Ramos (cell line): ENCODE data around the gene EIF3I.

ENCODE experiments used
- in situ Hi-C: fragments of 300-500 bp; cut with MboI; formaldehyde crosslinking; loops from one replicate; pipeline ENCODE4 v1.14.3; 2022; ENCODE audit warnings: low sequenced_read_pairs; ENCODE audit not compliant: unreplicated experiment

Gene EIF3I

DNA sequence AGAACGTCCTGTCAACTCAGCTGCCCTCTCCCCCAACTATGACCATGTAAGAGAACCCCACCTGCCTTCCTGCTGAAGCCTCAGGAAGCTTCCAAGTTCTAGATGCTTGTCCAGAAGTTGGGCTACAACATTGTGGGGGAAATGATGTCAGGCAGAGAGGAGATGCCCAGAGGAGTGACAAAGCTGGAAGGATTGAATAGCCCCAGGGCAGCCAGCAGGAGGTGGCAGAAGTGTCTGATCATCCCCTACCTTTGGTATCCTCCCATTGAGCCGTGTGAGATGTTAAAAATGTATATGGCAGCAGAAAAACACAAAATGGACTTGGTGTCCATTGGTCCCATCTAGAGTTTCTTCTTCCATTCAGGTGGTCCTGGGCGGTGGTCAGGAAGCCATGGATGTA is 6.6 kb downstream of the EIF3I start:
- in situ Hi-C loops: no loop called here

DNA sequence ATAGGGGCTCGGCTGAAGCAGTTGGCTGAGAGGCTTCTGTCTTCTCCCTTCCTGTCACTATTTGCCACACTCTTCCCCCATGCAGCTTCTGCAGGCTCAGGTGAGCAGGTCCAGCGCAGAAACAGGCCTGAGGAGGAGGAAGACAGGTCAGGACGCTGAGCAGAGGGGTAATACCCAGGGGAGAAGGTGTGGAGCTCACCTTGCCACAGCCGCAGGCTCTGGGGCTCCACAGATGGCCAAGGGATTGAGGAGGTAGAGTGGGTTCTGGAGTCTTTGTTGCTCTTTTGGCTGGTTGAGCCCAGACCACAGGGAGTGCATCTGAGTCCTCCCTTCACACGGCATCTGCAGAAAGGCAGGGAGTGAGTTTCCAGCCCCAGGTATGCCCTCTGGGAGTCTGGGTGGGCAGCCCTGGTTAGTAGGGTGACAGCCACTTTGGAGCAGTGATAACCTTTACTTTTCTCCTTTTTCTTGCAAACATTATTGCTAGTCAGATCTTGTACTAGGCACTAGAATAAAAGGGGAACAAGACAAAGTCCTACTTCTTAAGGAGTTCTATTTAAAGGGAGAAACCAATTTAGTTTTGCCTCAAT is 9.7 kb downstream of the EIF3I start:
- in situ Hi-C loops: no loop called here

DNA sequence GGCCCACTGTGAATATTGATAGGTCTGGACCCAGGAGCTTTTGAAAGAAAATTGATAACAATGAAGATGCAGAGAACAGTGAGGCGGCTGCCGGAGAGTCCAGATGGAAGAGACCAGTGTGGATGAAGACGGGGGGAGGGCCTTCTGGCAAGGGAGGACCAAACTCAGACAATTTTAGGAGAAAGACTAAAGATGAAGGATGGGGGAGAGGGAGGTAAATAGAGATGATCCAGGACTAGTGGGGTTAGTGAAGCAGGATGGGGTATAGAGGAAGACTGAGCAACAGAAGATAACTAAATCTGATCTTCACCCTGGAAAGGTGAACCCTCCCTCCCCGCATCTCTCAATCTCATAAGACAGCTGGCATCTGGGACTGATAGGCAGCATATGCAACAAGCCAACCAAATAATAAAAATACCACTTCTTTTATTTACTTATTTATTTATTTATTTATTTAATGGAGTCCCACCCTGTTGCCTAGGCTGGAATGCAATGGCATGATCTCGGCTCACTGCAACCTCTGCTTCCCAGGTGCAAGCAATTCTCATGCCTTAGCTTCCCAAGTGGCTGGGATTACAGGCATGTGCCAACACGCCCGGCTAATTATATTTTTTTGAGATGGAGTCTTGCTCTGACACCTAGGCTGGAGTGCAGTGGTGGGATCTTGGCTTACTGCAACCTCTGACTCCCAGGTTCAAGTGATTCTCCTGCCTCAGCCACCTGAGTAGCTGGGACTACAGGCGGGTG is 10.5 kb downstream of the EIF3I start:
- in situ Hi-C loops: no loop called here

DNA sequence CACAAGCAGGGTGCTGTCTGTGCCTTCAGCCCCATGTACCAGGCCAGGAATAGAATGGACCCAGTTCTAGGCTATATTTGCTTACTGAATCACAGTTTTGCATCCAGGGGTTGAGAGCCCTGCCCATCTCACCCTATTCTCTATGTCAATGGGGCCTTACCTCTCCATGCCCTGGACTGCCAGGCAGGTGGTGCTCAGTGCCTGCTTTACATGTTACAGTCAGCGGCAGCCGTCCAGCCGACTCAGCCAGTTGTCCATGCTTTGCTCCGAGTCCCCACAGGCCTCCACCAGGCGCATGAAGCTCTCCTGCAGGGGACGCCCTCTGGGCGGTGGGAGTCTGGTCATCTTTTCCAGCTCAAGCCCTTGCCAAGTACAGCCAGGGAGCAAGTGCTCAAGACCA is 12.6 kb downstream of the EIF3I start:
- in situ Hi-C loops: no loop called here

DNA sequence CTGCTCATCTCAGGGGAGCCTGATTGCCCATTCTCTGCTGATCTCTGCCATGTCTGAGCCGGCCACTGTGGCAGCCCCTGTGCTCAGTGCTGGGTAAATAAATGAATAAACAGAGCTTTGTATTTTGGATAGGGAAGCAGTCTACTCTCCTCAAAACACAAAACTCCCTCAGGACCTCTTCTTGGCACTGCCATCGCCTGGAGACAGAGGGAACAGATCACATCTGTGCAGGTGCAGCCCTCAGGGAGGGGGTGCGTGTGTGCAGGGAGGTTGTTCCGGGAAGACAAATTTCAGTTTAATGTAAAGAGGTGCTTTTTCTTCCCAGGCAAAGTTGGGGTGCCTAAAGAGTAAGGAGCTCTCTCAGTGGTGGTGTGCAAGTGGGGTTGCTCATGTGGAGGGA is 17.1 kb downstream of the EIF3I start:
- in situ Hi-C loops: no loop called here

DNA sequence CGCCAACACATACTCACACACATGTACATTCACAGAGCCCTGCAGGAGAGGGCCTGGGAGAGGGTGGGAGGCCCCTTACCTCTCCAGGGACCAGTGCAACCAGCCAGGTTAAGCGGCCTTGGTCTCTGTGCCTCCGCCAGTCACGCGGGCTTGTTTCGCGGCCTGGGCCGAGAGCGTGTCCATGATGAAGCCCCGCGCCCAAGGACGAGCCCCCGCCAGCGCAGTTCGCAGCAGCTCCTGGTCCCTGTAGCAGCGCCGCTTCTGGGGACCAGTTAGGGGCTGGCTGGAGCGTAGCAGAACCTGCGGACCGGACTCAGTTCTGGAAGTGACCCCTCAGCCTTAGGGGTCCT is 17.6 kb downstream of the EIF3I start:
- in situ Hi-C loops: no loop called here

DNA sequence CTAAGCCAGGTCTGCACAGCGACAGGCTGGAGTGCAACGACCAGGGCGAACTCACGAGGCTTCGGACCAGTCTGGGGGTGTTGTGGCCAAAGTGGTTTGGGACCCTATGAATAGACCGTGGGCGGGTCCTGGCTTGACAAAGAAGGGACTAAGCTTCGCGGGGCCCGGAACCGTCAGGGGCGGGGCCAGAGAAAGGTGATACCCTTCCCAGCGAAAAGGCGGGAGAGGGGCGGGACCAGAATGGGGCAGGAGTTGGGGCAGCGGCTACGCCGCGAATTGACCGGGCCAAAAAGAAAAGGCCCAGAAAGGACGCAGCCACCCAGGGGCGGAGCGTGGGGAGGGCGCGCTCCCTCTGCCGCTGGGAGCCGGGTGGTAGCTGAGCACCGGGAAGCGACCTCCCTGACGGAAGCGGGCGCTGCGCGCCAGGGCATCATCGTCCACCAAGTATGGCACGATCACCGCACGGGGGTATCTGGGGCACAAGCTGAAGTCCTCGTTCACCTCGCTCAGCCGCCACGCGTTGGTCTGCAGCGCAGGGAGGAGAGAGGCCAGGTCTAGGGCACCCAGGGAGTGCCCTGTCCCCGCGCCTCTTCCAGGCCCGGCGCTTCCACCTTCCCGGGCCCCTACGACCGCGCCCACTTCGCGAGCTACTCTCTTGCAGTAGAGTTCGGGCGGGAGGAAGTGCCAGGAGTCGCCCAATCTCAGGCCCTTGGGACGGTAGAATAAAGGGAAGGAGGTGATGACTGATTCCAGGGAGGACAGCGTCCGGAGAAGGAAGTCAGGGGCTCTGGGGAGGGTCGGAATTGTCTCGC is 18.1 kb downstream of the EIF3I start:
- in situ Hi-C loops: no loop called here

DNA sequence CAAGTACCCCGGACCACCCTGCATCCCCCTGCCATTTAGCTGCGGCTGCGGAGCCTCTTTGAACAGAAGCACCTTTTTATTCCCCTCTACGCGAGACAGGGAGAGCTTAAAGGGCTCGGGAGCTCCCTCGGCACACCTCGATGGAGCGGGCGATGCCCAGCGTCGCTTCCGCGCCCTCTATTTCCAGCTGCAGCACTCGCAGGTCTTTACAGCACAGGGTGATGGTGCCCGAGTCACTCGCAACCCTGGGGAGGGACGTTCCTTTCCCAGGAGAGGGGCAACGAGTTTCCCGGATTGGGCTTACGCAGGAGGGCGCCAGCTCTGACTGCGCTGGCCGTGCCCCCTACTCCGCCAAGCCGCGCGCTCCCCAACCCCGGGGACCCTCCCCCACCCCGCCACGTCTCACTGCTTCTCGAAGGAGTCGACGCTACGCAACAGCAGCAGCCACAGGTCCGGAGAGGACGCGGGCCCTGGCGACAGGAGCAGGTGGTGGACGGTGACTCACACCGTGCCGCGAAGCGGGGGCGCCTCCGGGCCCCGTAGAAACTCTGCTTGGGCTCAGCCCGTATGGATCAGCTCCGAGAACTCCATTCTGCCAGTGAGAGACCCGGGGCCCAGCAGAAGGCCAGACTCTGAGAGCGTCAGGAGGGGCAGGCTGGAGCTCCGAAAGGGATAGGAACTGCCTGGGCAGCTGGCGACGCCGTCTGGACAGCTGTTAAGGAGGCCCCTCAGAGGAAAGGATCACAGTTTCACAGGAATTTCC is 19.0 kb downstream of the EIF3I start:
- in situ Hi-C loops: no loop called here

DNA sequence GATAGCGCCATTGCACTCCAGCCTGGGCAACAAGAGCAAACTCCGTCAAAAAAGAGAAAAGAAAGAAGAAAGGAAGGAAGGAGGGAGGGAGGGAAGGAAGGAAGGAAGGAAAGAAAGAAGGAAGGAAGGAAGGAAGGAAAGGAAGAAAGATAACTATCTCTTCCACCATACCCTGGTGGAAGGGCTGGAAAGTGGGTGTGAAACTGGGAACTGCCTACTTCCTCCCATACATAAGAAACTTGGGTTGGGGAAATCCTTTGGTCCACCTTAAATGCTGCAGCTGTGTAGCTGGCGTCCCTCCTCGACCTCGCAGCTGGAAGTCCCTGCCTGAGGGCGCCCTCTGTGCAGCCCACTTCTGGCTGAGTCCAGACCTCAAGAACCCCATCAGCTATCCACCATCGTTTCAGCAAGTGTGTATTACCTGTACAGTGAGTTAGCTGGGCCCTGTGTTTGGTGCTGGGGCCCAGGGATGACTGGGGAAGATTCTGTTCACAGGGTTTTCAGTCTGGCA is 20.2 kb downstream of the EIF3I start:
- in situ Hi-C loops: no loop called here

DNA sequence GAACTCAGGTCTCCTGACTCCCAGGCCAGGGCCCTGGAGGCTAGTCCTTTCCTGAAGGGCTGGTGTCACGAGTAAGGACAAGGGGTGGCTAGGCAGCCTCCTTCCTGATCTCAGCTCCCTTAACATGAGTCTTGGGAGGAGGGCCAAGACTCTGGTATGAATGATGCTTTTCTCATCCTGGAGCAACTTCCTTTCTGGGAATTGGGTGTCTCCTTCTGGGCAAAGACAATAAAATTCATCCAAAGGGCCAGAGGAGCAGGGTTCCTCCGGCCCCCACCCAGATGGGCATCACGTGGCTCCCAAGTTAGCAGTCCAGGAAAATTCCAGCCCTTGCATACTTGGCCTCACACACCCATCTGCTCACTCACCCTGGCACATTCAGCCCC is 24.7 kb downstream of the EIF3I start, which contains the start of gene FAM167B:
Gene FAM167B, plus strand, starts transcription at position 335 of the 386 bp plus-strand sequence. CDS start 200 bp downstream, outside the sequence.
- in situ Hi-C loops: no loop called here

DNA sequence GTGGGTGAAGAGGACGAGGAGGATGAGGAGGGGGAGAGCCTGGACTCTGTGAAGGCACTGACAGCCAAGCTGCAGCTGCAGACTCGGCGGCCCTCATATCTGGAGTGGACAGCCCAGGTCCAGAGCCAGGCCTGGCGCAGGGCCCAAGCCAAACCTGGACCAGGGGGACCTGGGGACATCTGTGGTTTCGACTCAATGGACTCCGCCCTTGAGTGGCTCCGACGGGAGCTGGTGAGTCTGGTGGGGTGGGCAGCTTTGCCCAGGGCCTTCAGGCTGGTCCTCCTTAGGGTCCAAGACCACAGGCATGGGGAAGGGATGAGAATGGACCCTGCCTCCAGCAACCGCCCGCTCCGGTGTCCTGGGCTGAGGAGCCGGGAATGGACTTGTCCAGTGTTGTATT is 25.2 kb downstream of the EIF3I start:
- in situ Hi-C loops: no loop called here

DNA sequence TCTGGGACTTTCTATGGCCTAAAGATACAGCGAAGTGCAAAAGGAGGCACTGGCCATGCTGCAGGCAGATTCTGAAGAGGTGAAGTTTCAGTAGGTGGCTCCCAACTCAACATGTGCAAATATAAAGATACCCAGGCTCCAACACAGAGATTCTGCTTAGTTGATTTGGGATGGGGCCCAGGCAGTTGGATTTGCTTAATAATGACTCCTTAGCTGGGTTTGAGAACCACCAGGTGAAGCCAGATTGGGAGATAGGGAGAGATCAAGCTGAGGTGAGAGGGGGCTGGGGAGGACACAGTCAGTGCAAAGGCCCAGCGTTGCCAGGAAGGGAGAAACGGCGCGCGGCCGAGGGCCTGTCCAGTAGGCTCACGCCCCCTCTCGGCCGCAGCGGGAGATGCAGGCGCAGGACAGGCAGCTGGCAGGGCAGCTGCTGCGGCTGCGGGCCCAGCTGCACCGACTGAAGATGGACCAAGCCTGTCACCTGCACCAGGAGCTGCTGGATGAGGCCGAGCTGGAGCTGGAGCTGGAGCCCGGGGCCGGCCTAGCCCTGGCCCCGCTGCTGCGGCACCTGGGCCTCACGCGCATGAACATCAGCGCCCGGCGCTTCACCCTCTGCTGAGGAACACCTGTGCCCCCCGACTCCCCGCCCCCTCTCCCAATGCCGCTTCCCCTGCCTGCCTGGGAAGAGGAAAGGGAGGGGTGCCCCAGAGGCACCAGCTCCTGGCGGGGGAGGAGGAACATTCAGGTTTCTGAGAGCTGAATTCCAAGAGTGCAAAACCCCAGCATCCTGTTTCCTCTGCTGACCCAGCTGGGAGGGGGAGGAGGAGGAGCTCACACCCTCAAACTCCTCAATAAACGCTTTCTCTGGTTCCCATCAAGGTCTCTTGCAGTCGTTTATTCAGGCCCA is 26.0 kb downstream of the EIF3I start:
- in situ Hi-C loops: no loop called here

DNA sequence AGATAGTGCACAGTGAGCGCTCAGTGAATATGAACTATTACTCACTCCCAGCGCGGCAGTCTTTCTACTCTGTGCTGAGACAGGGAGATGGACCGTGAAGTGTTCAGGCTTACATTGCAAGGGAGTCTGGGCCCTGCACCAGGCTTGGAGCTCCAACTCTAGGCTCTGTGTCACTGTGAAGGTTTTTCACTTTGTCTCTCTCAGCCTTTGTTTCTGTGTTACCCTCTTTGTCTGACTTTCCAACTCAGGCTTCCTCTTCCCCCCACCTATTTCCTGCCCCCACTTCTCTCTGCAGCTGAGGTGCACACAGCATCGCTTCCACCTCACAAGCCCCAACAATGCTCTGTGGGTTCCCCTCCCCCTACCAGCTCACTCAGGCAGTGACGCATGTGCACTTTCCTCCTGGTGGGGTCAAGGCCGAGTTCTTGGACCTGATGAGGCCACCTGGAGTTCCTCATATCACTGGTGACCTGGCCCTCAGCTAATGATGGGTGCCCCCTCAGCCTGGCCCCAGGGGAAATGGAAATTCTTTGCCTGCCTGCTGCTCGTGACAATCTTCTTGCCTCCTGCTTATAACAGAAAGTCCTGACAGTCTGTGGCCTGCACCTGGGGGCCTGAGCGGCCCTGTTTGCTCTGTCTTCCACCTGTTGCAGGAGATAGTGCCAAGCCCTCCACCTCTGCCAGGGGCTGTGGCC is 27.8 kb downstream of the EIF3I start:
- in situ Hi-C loops: no loop called here

DNA sequence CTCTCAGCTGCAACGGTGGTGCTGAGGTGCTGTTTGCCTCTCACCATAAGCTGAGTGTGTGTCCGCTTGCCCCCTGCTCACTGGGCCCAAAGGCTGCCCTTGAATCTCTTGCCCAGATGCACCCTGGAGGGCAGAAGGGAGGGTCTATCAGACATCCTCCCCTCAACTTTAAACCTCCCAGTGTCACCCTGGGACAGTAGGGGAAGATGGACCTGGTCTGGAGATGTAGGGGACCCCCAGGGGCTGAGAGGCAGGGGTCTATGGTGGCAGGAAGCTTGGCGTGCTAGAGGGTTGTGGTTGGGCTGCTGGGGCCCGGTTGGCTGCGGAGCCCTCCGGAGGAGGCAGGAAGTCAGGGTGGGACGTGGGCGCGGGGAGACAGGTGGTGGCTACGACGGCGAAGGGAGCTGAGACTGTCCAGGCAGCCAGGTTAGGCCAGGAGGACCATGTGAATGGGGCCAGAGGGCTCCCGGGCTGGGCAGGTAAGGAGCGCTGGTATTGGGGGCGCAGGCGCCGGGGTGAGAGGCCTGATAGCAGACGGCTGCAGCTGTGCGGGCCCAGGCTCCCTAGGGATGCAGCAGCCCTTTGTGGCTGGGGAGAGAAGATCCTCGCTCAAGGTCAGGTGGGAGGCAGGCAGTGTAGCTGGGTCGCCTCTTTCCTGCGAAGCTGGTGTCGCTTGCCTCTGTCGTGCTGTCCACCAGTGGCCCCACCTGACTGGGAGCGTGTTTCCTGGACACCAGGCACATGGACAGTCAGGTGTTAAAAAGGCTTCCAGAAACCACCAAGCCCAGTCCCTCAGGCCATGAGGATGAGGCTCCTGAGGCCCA is 28.9 kb downstream of the EIF3I start, which contains the start of gene LCK:
Gene LCK, plus strand, starts transcription at position 373 of the 824 bp plus-strand sequence. CDS start 23,065 bp downstream, outside the sequence.
- in situ Hi-C loops: no loop called here

DNA sequence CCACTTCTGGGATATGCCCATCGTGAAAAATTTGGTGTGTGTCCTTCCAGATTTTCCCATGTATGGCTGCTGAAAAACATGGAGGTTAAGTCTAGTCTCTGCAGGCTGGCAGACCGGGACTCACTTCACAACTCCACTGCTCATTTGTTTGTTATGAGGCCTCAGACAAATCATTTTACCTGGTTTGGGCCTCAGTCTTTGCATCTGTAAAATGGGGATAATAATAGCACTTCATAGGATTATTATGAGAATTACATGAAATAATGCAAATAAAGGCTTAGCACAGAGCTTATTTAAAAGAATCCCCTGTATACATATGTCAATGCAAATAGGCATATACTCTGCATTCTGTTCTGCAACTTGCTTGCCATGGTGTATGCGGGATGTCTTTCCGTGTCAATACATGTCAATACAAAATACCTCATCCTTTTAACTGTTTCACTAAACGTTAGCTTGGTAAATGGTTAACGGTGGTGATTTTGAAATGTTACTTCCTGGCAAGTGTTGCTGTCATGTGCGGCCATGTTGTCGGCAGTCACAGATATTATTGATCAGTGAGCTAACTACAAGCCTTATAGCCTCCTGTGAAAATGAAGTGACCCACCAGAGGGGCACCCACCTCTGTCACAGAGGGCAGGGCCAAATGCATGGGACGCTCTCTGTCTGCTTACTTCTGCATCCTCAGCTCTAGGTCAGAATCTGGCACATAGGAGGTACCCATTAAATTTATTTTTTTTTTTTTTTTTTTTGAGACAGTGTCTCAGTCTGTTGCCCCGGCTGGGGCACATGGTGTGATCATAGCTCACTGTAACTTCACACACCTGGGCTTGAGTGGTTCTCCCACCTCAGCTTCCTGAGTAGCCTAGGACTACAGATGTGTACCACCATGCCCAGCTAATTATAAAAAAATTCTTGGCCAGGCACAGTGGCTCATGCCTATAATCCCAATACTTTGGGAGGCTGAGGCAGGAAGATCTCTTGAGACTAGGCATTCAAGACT is 33.2 kb downstream of the EIF3I start:
- in situ Hi-C loops: no loop called here

DNA sequence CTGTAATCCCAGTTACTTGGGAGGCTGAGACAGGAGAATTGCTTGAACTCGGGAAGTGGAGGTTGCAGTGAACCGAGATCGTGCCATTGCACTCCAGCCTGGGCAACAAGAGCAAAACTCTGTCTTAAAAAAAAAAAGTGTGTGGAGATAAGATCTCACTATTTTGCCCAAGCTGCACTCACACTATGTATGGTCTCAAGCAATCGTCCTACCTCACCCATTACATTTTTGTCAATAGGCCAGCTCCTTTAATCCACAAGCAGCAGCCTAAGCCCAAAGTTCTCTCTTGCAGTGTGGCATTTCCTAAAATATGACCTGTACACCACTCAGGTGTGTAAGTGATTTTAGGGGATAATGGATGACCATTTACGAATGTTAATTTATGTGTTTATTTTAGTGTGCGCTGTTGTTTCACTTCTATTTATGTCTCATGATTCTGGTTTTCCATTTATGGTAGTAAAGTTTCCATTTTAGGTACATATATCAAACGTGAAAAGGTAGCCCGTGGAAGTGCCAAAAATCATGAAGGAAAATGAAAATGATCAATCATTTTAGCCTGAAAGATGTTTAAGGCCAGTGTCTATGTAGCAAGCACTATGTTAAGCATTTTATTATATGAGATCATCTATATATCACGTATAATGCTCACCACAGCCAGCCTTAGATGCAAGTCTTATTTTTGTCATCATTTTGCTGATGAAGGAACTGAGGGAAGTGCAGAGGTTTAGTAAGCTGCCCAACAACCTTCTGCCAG is 34.4 kb downstream of the EIF3I start:
- in situ Hi-C loops: no loop called here
